ENCODE measurements around the gene LGALS3. TPM values are rescaled to one million over a fixed set of nuclear protein-coding genes. Genes with fewer than 3 reads are reported as not detected.

The LGALS3 gene
- total RNA-seq, 4 donors from 2014 or later, result 253 to 467 (median 361) TPM

GRCh38 chr14:55158412-55158811, 29.4 kb downstream of the LGALS3 start:
- 67 to 87% methylated on average over 3 of the region's 3 CpGs for WGBS, 2 donors (ENCODE audit: low coverage in 1 of 2)

GRCh38 chr14:55160989-55161388, 31.9 kb downstream of the LGALS3 start:
- H3K27me3 ChIP-seq, result no peaks in the 10 kb centered on the region
- H3K27ac ChIP-seq, result no peak overlapping the region
- TF ChIP-seq CTCF (IDR thresholded peaks at IDR 0.05) (peak; percentile 49 to 72 (median 70)), POLR2AphosphoS5 (IDR thresholded peaks at IDR 0.05) (no peak)
- no peaks in the 10 kb centered on the region for H3K9me3 ChIP-seq
- H3K36me3 ChIP-seq, result no peaks in the 10 kb centered on the region
- ATAC-seq, result no peak
- no peak overlapping the region for H3K4me3 ChIP-seq
- H3K4me1 ChIP-seq, result no peaks in the 10 kb centered on the region

More at GRCh38 chr14:55158412-55158811, 29.4 kb downstream of the LGALS3 start:
- Histone ChIP-seq H3K27ac (no peak overlapping the region), H3K36me3 (no peaks in the 10 kb centered on the region), H3K4me3 (no peak overlapping the region), H3K4me1 (no peaks in the 10 kb centered on the region), H3K27me3 (no peaks in the 10 kb centered on the region), H3K9me3 (no peaks in the 10 kb centered on the region)
- ATAC-seq, result no peak
- TF ChIP-seq POLR2AphosphoS5 (IDR thresholded peaks at IDR 0.05) (no peak), POLR2A (IDR thresholded peaks at IDR 0.05) (no peak), CTCF (IDR thresholded peaks at IDR 0.05) (no peak), EP300 (IDR thresholded peaks at IDR 0.05) (no peak)

- WGBS, 2 donors (ENCODE audit: low coverage in 1 of 2), result 60 to 76% methylated on average over 2 of the region's 2 CpGs
- ATAC-seq, result no peak
- Histone ChIP-seq H3K27ac (no peak overlapping the region), H3K27me3 (no peaks in the 10 kb centered on the region), H3K4me3 (no peak overlapping the region), H3K4me1 (no peaks in the 10 kb centered on the region), H3K9me3 (no peaks in the 10 kb centered on the region), H3K36me3 (no peaks in the 10 kb centered on the region)
- TF ChIP-seq EP300 (IDR thresholded peaks at IDR 0.05) (no peak), POLR2AphosphoS5 (IDR thresholded peaks at IDR 0.05) (no peak), CTCF (IDR thresholded peaks at IDR 0.05) (no peak), POLR2A (IDR thresholded peaks at IDR 0.05) (no peak)
Measured at GRCh38 chr14:55170526-55170925, 41.5 kb downstream of the LGALS3 start.

GRCh38 chr14:55180006-55180405, 51.0 kb downstream of the LGALS3 start:
- Histone ChIP-seq H3K4me3 (no peak overlapping the region), H3K4me1 (no peaks in the 10 kb centered on the region), H3K9me3 (no peaks in the 10 kb centered on the region), H3K36me3 (no peaks in the 10 kb centered on the region), H3K27ac (no peak overlapping the region), H3K27me3 (no peaks in the 10 kb centered on the region)
- ATAC-seq, result no peak
- no peak for TF ChIP-seq CTCF (IDR thresholded peaks at IDR 0.05)
- TF ChIP-seq POLR2AphosphoS5 (IDR thresholded peaks at IDR 0.05), result no peak
- no peak for TF ChIP-seq POLR2A (IDR thresholded peaks at IDR 0.05)
- TF ChIP-seq EP300 (IDR thresholded peaks at IDR 0.05), result no peak
- 48 to 82% methylated on average over 2 of the region's 2 CpGs for WGBS, 2 donors (ENCODE audit: low coverage in 1 of 2)

- H3K4me3 ChIP-seq, result no peak overlapping the region
- H3K27ac ChIP-seq, result no peak overlapping the region
- H3K36me3 ChIP-seq, result no peaks in the 10 kb centered on the region
- ATAC-seq, result no peak
- no peaks in the 10 kb centered on the region for H3K27me3 ChIP-seq
- H3K4me1 ChIP-seq, result no peaks in the 10 kb centered on the region
- H3K9me3 ChIP-seq, result no peaks in the 10 kb centered on the region
- no peak for TF ChIP-seq POLR2A (IDR thresholded peaks at IDR 0.05)
- no peak for TF ChIP-seq EP300 (IDR thresholded peaks at IDR 0.05)
- WGBS, 2 donors (ENCODE audit: low coverage in 1 of 2), result 69 to 91% methylated on average over 1 of the region's 4 CpGs
Measured at GRCh38 chr14:55180434-55180833, 51.4 kb downstream of the LGALS3 start.
